Parathyroid adenoma (tissue), 2 donors: Measurements from ENCODE around the gene CLPTM1.

Source experiments
- H2AFZ ChIP-seq: fragments of 300-600 bp; sonication (generic); one replicate; pipeline ENCODE4 v1.7.0; 2017; ENCODE audit warnings: antibody characterized with exemption, mild to moderate bottlenecking
- H3K27ac ChIP-seq: fragments of 300-600 bp; sonication (generic); one replicate; pipeline ENCODE4 v1.7.0; 2017
- H3K27me3 ChIP-seq: fragments of 300-600 bp; sonication (generic); one replicate; pipeline ENCODE4 v1.7.0; 2017; ENCODE audit warnings: low read length; ENCODE audit not compliant: control insufficient read depth, insufficient read depth
- H3K36me3 ChIP-seq: fragments of 300-600 bp; sonication (generic); one replicate; pipeline ENCODE4 v1.7.0; 2017; ENCODE audit warnings: low read length; ENCODE audit not compliant: control insufficient read depth, insufficient read depth
- H3K4me1 ChIP-seq: fragments of 300-600 bp; sonication (generic); one replicate; pipeline ENCODE4 v1.7.0; 2017; ENCODE audit warnings: control low read depth
- H3K4me2 ChIP-seq: fragments of 300-600 bp; sonication (generic); one replicate; pipeline ENCODE4 v1.7.0; 2017; ENCODE audit warnings: low read length
- H3K4me3 ChIP-seq: fragments of 300-600 bp; sonication (generic); one replicate; pipeline ENCODE4 v1.7.0; 2017; ENCODE audit warnings: low read depth, low read length
- H3K79me2 ChIP-seq: fragments of 300-600 bp; sonication (generic); one replicate; pipeline ENCODE4 v1.7.0; 2017; ENCODE audit warnings: control low read depth
- H3K9ac ChIP-seq: fragments of 300-600 bp; sonication (generic); one replicate; pipeline ENCODE4 v1.7.0; 2017; ENCODE audit warnings: mild to moderate bottlenecking
- H3K9me3 ChIP-seq: fragments of 300-600 bp; sonication (generic); one replicate; pipeline ENCODE4 v1.7.0; 2017; ENCODE audit warnings: low read length; ENCODE audit not compliant: control insufficient read depth
- CTCF ChIP-seq: fragments of 300-600 bp; sonication (generic); IDR thresholded peaks from one replicate; pipeline ENCODE4 v1.7.0; 2017; ENCODE audit warnings: antibody characterized with exemption, mild to moderate bottlenecking
- donor health status: primary hyperparathyroidism.

Gene CLPTM1

GRCh38 chr19:45040059-45040771 is 85.0 kb downstream of the CLPTM1 start:
- H3K4me3 ChIP-seq, result no peak overlapping the region

GRCh38 chr19:45041125-45041524 is 85.9 kb downstream of the CLPTM1 start:
- Histone ChIP-seq H3K36me3 (no peaks in the 10 kb centered on the region), H2AFZ (no peak overlapping the region), H3K27ac (no peak overlapping the region), H3K4me3 (no peak overlapping the region), H3K4me1 (peaks cover 10% of the 10 kb centered on the region), H3K4me2 (no peak overlapping the region), H3K9me3 (no peaks in the 10 kb centered on the region), H3K27me3 (no peaks in the 10 kb centered on the region), H3K79me2 (peaks cover 62% of the 10 kb centered on the region), H3K9ac (no peak overlapping the region)
- no peak for TF ChIP-seq CTCF

More at GRCh38 chr19:45040059-45040771, 85.0 kb downstream of the CLPTM1 start:
- TF ChIP-seq CTCF, result no peak
- no peaks in the 10 kb centered on the region for H3K9me3 ChIP-seq
- peak overlapping the region; percentile 95 for H3K27ac ChIP-seq
- no peak overlapping the region for H3K9ac ChIP-seq
- no peak overlapping the region for H2AFZ ChIP-seq
- peak overlapping the region; percentile 91 for H3K4me2 ChIP-seq
- peaks cover 10% of the 10 kb centered on the region for H3K4me1 ChIP-seq
- H3K27me3 ChIP-seq, result no peaks in the 10 kb centered on the region
- H3K36me3 ChIP-seq, result no peaks in the 10 kb centered on the region
- H3K79me2 ChIP-seq, result peaks cover 53% of the 10 kb centered on the region
